Uterus (tissue), 2 donors: ENCODE data around the gene KRTAP10-5.

Source experiments
- CTCF ChIP-seq, 4 experiments: fragments of 200-600 bp in 2 of 4; fragments of 450-650 bp in 2 of 4; sonication (generic) in 2 of 4; IDR thresholded peaks; one replicate each; pipeline ENCODE4 v1.5.1; 2016 to 2019; ENCODE audit warnings: antibody characterized with exemption in 4 of 4, mild to moderate bottlenecking in 2 of 4, moderate library complexity in 1 of 4
- POLR2A ChIP-seq, 2 donors: fragments of 450-650 bp; IDR thresholded peaks; one replicate each; pipeline ENCODE4 v1.6.1; 2016; ENCODE audit warnings: antibody characterized with exemption in 2 of 2, mild to moderate bottlenecking in 1 of 2, moderate library complexity in 1 of 2

GRCh38 chr21:44564886-44565598 lies 15.4 kb downstream of the KRTAP10-5 start:
- TF ChIP-seq CTCF (IDR thresholded peaks at IDR 0.05) (no peak), POLR2A (IDR thresholded peaks at IDR 0.05) (no peak)
